CD4-positive, alpha-beta T cell treated with Interleukin-2 at 100 ng/mL for 4 hours (primary cell): ENCODE measurements around the gene PSMB1.
"Not testable (repeated sequence)": the region's sequence is repeated elsewhere in the genome, so short reads cannot be mapped to it uniquely, and the experiment has no call there.

Source experiments
- DNase-seq: peaks from one replicate; pipeline ENCODE4 v3.0.0-alpha.2; 2020; ENCODE audit warnings: low spot score

The PSMB1 gene

DNA sequence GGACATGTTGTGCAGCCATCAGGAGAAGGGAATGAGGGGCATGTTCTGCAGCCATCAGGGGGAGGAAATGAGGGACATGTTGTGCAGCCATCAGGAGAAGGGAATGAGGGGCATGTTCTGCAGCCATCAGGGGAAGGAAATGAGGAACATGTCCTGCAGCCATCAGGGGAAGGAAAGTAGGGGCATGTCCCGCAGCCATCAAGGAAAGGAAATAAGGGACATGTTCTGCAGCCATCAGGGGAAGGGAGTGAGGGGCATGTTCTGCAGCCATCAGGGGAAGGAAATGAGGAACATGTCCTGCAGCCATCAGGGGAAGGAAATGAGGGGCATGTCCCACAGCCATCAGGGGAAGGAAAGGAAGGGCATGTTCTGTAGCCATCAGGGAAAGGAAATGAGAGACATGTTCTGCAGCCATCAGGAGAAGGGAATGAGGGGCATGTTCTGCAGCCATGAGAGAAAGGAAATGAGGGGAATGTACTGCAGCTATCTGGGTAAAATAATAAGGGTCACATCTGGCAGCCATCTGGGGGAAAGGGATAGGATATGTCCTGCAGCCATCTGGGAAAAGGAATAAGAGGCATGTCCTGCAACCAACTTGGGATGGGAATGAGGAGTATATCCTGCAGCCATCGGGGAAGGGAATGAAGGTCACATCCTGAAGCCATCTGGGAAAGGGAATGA lies 50.2 kb downstream of the PSMB1 start:
- not testable (repeated sequence) for DNase-seq

DNA sequence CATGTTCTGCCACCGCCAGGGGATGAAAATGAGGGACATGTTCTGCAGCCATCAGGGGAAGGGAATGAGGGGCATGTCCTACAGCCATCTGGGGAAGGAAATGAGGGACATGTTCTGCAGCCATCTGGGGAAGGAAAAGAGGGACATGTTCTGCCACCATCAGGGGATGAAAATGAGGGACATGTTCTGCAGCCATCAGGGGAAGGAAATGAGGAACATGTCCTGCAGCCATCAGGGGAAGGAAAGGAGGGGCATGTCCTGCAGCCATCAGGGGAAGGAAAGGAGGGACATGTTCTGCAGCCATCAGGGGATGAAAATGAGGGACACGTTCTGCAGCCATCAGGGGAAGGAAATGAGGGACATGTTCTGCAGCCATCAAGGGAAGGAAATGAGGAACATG lies 50.8 kb downstream of the PSMB1 start:
- not testable (repeated sequence) for DNase-seq

DNA sequence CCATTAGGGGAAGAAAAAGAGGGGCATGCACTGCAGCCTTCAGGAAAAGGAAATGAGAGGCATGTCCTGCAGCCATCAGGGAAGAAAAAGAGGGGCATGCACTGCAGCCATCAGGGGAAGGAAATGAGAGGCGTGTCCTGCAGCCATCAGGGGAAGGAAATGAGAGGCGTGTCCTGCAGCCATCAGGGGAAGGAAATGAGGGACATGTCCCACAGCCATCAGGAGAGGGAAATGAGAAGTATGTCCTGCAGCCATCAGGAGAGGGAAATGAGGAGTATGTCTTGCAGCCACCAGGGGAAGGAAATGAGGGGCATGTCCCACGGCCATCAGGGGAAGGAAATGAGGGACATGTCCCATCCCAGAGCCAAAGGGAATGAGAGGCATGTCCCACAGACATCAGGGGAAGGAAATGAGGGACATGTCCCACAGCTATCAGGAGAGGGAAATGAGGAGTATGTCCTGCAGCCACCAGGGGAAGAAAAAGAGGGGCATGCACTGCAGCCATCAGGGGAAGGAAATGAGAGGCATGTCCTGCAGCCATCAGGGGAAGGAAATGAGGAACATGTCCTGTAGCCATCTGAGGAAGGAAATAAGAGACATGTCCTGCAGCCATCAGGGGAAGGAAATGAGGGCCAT lies 52.0 kb downstream of the PSMB1 start:
- no peak for DNase-seq

DNA sequence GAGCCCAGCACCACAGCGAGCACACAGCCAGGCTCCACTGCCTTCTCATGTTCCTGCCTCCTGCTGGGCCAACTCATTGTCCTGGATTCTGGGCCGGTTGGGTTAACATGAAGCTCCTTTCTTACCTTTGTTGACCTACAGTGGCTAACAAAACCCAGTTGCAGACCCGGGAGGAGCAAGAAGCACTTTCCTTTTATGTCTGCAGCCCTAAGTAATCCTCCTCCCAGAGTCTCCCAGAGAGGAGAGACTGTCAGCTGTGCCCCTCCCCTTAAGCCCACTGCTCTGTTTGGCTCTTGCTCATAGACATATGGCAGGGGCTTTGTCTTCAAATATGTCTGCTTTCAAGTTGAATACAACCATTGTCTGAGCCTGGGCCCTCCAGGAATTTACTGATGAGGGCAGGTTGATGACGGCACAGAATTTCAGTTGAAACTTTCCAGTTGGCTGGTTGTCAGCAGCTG lies 55.2 kb downstream of the PSMB1 start:
- DNase-seq = no peak

DNA sequence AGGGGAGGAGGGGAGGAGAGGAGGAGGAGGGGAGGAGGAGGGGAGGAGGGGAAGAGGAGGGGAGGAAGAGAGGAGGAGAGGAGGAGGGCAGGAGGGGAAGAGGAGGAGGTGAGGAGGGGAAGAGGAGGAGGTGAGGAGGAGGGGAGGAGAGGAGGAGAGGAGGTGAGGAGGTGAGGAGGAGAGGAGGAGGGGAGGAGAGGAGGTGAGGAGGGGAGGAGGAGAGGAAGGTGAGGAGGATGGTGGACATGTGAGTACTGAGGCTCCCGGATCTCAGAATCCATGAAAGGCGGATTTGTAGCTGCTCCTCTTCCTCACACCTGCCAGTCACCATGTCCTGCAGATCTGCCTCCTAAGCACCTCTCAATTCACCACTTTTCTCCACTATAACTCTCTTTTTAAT lies 59.8 kb downstream of the PSMB1 start:
- DNase-seq = no peak

DNA sequence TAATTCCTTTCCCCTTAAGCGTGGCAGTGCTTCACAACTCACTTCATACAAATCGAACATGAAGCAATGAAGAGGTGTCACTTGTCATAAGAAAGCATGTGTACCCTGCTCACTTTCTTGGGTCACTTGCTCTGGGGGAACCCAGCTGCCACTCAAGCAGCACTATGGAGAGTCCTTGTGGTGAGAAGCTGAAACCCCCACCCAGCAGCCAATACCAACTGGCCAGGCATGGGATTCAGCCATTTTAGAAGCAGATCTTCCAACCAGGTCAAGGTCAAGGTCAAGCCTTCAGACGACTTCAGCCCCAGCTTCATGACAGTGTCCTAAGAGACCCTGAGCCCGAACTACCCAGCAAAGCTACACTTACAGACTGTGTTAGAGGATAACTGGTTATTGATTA lies 62.8 kb downstream of the PSMB1 start:
- no peak for DNase-seq

DNA sequence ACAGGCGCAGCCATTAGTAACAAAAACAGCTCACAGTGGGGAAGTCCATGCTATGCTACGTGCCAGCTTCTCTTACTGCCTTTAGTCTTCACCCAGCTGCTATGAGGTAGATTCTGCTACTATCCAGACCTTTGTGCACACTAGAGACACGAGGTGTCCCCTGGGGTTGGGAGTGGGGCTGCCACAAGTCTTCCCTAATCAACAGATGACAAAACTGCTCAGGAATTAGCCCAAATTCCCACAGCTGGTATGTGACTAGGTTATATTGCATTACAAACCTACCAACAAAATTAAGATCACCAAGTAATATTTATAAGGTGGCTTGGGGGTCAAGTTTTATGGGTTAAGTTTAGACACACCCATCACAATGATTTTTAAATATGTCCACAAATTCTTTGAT lies 63.3 kb downstream of the PSMB1 start:
- no peak for DNase-seq

DNA sequence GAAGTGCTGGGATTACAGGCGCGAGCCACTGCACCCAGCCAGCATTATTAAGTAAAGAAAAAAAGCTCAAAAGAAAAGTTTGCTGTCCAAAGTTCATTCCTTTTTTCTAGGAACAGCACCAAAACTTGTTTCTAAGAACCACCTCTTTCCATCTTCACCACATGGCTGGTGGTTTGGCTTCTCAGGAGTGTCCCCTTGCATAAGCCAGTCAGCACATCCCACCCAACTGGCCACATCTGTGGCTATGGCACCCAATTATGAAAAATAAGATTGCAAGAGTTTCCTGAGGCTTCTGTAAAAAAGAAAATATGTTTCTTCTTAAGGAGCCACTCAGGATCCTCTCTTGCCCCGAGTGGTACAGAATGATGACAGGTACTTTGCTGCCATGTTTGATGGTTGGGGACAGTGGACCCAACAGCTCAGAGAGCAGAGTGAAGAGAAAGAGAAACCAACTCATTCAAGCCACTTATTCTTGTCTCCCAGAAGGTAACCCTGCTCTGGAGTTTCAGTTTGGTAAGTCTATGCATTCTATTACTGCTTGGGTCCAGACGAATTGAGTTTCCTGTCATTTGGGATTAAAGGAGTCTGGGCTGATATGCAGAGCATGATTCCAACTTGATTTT lies 65.3 kb downstream of the PSMB1 start:
- DNase-seq = no peak

DNA sequence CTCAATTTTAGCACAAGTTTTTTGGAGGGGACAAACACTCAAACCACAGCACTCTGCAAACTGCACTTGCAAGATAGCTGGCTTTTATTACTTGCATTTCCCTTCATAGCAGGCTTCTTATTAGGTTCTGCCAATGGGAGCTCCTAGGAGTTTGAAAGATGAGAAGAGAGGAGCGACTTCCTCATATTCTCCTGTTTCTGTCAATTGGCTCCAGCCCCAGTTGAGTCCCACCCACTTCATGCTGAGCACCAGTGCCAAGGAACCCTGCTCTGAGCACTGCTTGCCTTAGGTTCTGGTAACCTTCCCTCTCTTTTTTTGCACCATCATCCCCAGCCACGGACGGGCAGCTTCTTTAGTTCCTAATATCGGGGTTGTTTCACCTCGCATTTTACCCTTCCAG lies 67.9 kb downstream of the PSMB1 start:
- DNase-seq = no peak
